Erythroblast (primary cell): ENCODE measurements around the gene SLC2A13.

Experiments used
- DNase-seq, 2 experiments: peaks; one replicate each; lab custom pipeline; 2025; lab: John Stamatoyannopoulos, UW
- GATA1 ChIP-seq: IDR thresholded peaks from 2 replicates; pipeline ENCODE4 v1.6.1; 2011; ENCODE audit warnings: low read depth, mild to moderate bottlenecking, control low read depth, low read length, moderate library complexity
- POLR2A ChIP-seq: IDR thresholded peaks from 2 replicates; pipeline ENCODE4 v1.6.1; 2011; ENCODE audit warnings: mild to moderate bottlenecking, low read length

The SLC2A13 gene

GRCh38 chr12:40123496-40123895 lies 17.6 kb upstream of the SLC2A13 start:
- DNase-seq = no peak
- TF ChIP-seq POLR2A (no peak), GATA1 (no peak)

- no peak for TF ChIP-seq GATA1
- TF ChIP-seq POLR2A = no peak
- DNase-seq = no peak
Measured at GRCh38 chr12:40122842-40123241, 17.0 kb upstream of the SLC2A13 start.

GRCh38 chr12:40117818-40118217 lies 11.9 kb upstream of the SLC2A13 start:
- no peak for TF ChIP-seq GATA1
- TF ChIP-seq POLR2A = no peak
- DNase-seq = no peak

GRCh38 chr12:40110586-40110985 lies 4.7 kb upstream of the SLC2A13 start:
- no peak for TF ChIP-seq POLR2A
- no peak for TF ChIP-seq GATA1
- DNase-seq = no peak

GRCh38 chr12:40107803-40108620 lies 2.1 kb upstream of the SLC2A13 start:
- DNase-seq = no peak
- TF ChIP-seq POLR2A (no peak), GATA1 (no peak)

GRCh38 chr12:40107098-40107802 lies 1.4 kb upstream of the SLC2A13 start:
- peak; percentile 85 to 90 for DNase-seq
- TF ChIP-seq GATA1 (no peak), POLR2A (no peak)

- no peak for DNase-seq
- TF ChIP-seq GATA1 = no peak
- TF ChIP-seq POLR2A = no peak
Measured at GRCh38 chr12:40106655-40107054, 774 bp upstream of the SLC2A13 start.

- no peak for TF ChIP-seq POLR2A
- no peak for TF ChIP-seq GATA1
- DNase-seq = no peak
Measured at GRCh38 chr12:40106202-40106533, 287 bp upstream of the SLC2A13 start.

GRCh38 chr12:40105265-40105514 lies 691 bp downstream of the SLC2A13 start:
- DNase-seq = no peak
- TF ChIP-seq POLR2A (no peak), GATA1 (no peak)

GRCh38 chr12:40104461-40105264 lies 1.2 kb downstream of the SLC2A13 start:
- TF ChIP-seq GATA1 (no peak), POLR2A (no peak)
- DNase-seq = peak in 1 of 2 experiments; percentile 68

- TF ChIP-seq GATA1 (no peak), POLR2A (no peak)
Measured at GRCh38 chr12:40103043-40103442, 2.8 kb downstream of the SLC2A13 start.

GRCh38 chr12:40101747-40102146 lies 4.1 kb downstream of the SLC2A13 start:
- TF ChIP-seq POLR2A (no peak), GATA1 (no peak)
- DNase-seq = no peak

More at GRCh38 chr12:40103043-40103442, 2.8 kb downstream of the SLC2A13 start:
- DNase-seq = peak; percentile 39

- DNase-seq = peak; percentile 75 to 89
- TF ChIP-seq POLR2A (peak; percentile 30), GATA1 (no peak)
Measured at GRCh38 chr12:40099423-40099853, 6.4 kb downstream of the SLC2A13 start.

- DNase-seq = peak; percentile 12 to 21
- TF ChIP-seq GATA1 = no peak
- no peak for TF ChIP-seq POLR2A
Measured at GRCh38 chr12:40098406-40099145, 7.3 kb downstream of the SLC2A13 start.
